UCSD-AML1 (cell line): ENCODE data around the gene RNF166.

Experiments used
- DNase-seq: peaks from one replicate; lab custom pipeline; 2025; ENCODE audit not compliant: unreplicated experiment; lab: John Stamatoyannopoulos, UW

The RNF166 gene

DNA sequence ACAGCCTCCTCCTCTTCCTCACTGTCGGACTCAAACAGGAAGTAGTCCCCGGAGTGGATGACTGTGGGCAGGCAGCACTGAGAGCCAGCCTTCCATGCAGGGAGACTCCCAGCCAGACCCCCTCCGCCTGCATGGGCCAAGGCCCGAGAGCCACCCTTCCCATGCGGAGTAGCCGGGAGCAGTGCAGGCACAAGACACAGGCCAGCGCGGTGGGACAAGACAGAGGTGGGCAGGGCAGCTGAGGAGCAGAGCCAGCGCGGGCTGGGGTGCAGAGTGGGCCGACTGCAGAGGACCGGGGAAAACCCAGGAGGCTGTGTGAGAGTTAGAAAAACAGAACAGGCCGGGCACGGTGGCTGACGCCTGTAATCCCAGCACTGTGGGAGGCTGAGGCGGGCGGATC lies 17.7 kb upstream of the RNF166 start:
- DNase-seq, result no peak

GRCh38 chr16:88723507-88723887 lies 17.3 kb upstream of the RNF166 start:
- DNase-seq, result no peak

- no peak for DNase-seq
These were observed 16.7 kb upstream of the RNF166 start for GRCh38 chr16:88722784-88723506.

GRCh38 chr16:88721815-88722755 lies 15.9 kb upstream of the RNF166 start:
- no peak for DNase-seq

DNA sequence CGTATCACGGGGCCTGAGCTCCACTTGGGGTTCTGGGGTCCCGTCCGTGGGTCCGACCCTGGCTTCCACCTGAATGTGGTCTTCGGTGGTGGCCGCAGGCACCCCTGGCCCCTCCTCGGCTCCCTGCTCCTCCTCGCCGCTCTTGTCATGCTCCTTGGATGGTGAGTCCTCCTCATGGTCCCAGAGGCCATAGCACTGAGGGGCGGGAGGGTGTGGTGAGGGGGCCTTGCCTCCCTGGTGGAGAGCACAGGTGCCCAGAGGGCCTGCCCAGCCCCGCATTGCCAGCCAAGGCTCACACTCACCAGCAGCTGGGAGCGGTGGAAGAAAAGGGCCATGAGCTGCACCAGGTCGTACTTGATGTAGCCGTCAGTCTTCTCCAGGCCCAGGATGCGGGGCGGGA lies 15.0 kb upstream of the RNF166 start:
- no peak for DNase-seq

DNA sequence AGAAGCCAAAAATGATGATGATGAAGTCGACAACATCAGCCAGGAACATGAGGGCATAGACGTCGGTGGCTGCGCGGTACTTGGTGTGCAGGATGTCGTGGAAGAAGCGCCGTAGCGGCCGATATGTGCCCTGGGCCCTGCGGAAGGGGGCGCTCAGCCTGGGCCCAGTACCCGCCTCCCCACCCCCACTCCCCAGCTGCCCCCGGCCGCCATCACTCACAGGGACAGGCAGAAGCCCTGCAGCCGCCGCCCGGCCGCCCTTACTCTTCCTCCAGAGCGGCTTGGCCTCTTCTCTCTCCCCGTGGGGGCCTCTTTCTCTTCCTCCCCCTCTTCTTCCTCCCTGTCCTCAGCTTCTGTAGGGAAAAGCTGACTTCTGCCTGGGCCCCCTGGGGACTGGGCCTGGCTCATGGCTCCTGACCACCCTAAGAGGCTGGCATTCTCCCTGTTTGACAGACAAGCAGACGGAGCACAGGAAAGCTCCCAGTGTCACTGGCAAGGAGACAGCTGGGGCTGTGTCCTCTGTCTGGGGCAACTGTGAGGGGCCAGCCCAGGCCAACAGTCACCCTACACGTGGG lies 14.3 kb upstream of the RNF166 start:
- DNase-seq, result no peak

GRCh38 chr16:88719933-88720296 lies 13.7 kb upstream of the RNF166 start:
- DNase-seq, result no peak

DNA sequence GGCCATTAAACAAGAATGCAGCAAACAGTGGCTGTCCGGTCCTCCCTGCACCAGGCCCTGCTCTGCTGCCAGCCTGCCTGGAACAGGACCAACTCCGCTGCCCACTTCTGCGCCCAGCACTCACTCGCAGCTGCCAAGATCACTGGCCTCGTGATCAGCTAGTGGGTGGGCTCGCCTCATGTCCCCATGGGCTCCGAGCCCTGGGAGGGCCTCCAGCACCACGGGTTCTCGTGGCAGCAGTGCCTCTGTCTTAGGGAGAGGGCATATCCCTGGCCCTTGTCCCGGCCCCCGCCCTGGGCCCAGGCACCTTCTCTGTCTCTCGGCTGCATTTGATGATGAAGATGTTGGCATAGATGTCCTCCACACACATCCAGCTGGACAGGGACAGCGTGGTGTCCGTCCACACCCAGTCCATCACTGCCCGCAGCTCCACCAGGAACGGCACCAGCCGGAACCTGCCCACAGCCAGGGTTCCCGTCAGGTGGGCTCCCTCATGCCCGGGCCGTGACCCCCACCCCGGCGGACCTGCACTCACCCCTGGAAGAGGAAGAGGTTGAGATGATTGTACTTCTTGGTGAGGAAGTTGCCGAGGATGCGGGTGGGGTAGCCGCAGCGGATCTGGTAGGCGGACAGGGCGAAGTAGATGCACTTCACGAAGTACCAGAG lies 13.2 kb upstream of the RNF166 start:
- no peak for DNase-seq

DNA sequence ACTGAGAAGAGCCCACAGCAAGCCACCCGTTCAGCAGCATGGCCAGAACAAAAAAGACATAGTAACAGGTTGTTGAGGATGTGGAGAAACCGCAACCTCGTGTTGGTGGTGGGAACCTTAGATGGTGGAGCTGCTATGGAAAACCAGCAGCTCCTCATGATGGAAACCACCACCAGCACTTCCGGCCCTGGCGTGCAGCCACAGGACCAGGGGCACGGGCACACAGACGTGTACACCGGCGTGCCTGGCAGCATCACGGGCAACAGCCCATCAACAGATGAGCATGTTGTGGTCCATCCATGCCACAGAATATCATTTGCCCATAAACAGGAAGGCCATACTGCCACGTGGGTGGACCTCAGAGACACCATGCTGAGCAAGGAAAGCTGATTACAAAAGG lies 12.0 kb upstream of the RNF166 start:
- DNase-seq, result no peak

GRCh38 chr16:88716601-88717001 lies 10.4 kb upstream of the RNF166 start:
- no peak for DNase-seq

GRCh38 chr16:88716201-88716600 lies 10.0 kb upstream of the RNF166 start:
- DNase-seq, result no peak

DNA sequence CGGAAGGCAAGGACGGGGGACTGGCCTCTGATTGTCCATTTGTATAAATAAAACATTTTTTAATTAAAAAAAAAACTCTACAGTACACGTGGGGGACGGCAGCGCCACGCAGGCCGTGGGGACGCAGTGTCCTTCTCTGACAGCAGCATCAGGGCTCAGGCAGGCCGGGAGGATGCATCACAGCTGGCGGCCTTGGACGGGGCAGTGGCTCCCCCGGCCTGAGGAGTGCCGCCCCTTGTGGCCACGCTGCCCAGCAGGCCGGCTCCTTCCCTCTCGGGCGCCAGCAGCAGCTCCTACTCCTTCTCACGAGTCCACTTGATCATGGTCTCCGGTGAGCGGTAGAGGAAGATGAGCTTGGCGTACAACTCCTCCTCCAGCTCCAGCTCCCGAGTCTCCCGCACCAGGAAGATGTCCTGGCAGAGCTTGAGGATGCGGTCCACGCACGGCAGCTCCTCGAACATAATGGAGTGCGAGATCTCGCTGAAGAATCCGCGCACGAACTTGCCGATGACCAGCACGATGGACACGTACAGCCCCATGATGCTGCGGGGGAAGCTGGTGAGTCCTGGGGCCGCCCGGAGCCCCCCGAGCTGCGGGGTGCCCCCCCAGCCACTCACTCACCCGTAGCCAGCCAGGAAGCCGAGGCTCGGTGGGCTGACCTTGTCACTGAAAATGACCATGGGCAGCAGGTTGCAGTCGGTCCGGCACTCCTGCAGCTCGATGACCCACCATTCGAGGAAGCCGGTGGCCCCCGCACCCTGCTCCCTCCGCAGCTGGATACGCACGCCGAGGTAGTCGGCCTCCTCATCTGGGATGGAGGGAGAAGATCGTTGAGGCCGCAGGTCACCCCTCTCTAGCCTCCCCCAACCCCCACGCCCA lies 9.3 kb upstream of the RNF166 start:
- DNase-seq, result no peak

DNA sequence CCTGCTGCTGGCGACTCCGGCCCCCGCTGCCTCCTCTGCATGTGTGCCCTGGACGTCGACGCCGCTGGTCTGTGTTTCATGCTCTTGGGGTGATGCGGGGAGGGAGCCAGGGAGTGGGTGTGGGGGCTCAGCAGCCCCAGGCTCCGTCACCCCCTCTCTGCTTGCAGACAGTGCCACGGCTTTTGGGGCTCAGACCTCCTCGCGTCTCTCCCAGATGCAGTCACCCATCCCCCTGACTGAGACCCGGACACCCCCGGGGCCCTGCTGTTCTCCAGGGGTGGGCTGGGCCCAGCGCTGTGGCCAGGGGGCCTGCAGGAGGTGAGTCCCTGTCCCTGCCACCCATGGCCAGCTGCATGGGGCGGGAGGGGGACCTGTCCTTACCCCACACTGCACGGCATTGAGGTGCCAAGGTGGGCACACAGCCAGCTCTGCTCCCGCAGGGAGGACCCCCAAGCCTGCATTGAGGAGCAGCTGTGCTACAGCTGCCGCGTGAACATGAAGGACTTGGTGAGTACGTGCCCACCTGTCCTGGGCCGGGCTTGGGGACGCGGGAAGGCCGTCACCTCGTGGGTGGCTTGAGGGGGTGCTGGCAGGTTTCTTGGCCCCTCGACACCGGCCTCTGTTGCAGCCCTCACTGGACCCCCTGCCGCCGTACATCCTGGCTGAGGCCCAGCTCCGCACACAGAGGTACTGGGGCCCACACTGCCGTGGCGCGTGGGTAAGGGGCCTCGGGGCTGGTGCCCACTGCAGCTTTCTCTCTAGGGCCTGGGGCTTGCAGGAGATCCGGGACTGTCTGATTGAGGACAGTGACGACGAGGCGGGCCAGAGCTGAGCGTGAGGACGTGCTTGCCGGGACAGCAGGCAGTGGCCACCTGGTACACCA lies 8.5 kb upstream of the RNF166 start:
- no peak for DNase-seq

- no peak for DNase-seq
These were observed 7.6 kb upstream of the RNF166 start for GRCh38 chr16:88713568-88714419.

GRCh38 chr16:88713054-88713453 lies 6.8 kb upstream of the RNF166 start:
- no peak for DNase-seq

DNA sequence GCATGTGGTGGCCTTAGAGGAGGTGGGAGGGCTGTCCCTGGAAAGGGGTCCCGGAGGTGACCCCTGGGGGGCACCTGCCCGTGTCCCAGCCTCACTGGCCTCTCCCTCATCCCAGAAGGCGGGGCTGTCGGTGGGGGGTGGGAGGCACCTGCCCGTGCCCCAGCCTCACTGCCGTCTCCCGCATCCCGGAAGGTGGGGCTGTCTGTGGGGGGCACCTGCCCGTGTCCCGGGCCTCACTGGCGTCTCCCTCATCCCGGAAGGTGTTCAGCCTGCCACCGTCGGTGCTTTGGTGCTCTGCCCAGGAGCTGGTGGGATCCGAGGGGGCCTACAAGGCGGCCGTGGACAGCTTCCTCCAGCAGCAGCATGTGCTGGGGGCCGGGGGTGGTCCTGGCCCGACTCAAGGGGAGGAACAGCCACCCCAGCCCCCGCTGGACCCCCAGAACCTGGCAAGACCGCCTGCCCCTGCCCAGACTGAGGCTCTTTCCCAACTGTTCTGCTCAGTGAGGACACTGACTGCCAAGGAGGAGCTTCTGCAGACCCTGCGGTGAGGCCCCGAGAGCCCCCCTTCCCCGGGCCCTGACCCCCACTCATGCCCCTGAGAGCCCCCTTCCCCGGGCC lies 6.3 kb upstream of the RNF166 start:
- DNase-seq, result no peak

DNA sequence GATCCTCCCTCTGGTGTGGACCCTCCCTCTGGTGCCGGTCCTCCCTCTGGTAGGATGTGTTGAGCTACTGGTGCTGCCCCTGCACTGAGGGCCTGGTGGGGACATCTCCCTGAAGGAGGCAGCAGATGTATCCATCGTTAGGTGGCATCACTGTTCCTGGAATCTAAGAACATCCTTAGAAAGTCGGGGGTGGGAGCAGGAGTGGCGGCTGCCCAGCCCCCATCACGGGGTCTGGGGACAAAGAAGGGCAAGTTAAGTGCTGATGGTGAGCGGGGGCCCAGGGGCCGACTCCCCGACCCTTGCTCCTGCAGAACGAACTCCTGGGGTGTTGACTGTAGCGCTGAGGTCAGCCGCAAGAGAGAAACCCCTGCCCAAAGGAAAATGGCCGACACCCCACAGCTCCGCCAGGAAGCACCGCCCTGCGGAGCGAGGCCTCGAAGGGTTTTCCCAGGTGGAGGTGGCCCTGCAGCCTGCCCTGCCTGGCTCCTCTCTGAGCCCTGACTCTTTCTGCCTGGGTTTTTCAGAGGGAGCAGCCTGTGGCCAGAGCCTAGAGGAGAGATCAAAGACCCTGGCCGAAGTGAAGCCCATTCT lies 5.6 kb upstream of the RNF166 start:
- DNase-seq, result no peak

DNA sequence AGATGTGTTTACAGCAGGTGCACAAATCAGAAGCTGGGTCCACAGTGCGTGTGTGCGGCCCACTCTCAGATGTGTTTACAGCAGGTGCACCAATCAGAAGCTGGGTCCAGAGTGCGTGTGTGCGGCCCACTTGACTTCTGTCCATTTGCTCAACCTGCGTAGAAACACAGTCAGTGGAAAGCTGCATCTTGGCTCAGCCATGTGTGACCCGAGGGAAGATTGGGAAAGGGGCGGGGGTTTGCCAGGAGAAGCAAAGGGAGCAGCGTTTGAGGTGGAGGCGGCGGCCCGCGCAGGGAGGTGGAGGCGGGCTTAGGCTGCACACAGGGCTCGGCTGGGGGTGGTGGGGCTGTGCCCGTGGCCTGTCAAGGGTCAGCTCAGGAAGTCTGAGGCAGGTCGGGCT lies 4.3 kb upstream of the RNF166 start:
- no peak for DNase-seq
